ENCODE results near the gene HOXA6.

Gene HOXA6

DNA sequence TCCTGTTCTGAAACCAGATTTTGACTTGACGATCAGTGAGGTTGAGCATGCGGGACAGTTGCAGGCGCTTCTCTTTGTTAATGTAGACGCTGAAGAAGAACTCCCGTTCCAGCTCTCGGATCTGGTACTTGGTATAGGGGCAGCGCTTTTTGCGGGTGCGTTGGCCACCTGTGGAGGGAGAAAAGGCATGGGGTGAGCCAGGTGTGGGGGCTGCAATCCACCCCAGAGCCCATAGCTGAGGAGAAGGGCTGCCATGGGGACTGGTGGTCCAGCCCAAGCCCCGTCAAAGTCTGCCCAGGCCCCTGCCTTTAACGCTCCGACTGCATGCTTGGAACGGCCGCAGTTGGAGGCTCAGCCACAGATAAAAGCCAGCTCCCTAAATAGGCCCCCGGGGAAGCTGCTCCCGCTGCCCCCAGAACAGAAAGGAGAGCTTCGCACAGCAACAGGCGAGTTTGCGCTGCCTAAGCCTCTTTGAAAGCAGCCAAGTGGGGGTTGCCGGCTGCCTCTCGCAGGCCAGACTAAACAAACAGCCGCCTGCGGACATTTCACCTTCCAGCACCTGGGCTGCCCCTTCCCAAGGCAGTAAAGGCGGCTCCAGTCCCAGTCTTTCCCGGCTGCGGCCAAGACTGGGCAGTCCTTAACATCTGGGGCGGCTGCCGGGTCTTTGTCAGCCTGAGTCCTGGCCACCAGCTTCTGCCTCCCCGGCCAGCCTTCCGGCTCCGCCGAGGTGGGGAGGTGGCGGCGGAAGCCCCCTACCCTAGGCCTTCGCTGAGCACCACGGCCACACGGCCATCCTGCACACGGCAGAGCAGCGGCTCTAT is 35.5 kb upstream of the HOXA6 start:
- H3K27ac ChIP-seq (ENCODE audit: low read length): no peak overlapping the region
- H3K9me3 ChIP-seq (ENCODE audit: control insufficient read depth in 1 of 2, low read length in 2 of 2): peaks cover 0 to 8% of the 10 kb centered on the region in 2 donors
- H3K27me3 ChIP-seq (ENCODE audit: low read depth, low read length): peaks cover 93% of the 10 kb centered on the region
- H3K4me3 ChIP-seq (ENCODE audit: low read depth in 1 of 2, low read length in 2 of 2): no peak overlapping the region
- H3K36me3 ChIP-seq (ENCODE audit: control insufficient read depth in 1 of 2, insufficient read depth in 2 of 2, low read length in 2 of 2): no peaks in the 10 kb centered on the region
- H3K4me1 ChIP-seq (ENCODE audit: control insufficient read depth in 1 of 2, insufficient read depth in 2 of 2, low read length in 2 of 2): peaks cover 4 to 42% of the 10 kb centered on the region in 2 donors

DNA sequence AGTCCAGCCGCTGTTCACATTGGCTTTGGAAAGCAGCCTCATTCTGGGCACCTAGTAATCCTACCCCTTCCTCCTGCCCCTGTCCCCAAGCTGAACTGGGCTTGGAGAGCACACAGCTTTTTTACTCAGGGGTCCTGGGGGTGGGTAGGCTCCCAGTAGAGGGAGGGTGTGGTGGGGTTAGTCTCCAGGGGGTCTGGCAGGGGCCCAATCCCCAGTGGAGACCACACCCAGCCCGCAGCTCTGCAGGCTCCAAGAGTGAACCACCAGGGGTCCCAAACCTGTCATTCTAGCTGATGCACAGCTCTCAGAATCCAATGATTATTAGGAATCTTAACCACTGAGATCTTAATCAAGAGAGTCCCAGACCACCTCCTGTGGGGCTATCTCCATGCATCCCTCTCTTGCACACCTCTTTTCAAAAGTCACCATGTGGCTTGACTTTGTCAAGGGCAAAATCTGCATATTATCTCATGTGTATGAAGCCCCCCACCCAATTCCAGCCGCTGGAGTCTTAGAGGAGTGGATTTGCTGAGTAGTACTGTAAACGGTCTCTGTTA is 34.8 kb upstream of the HOXA6 start:
- Histone ChIP-seq H3K27ac (ENCODE audit: low read length) (no peak overlapping the region), H3K36me3 (ENCODE audit: control insufficient read depth in 1 of 2, insufficient read depth in 2 of 2, low read length in 2 of 2) (no peaks in the 10 kb centered on the region), H3K9me3 (ENCODE audit: control insufficient read depth in 1 of 2, low read length in 2 of 2) (peaks cover 0 to 8% of the 10 kb centered on the region in 2 donors), H3K4me3 (ENCODE audit: low read depth in 1 of 2, low read length in 2 of 2) (no peak overlapping the region), H3K27me3 (ENCODE audit: low read depth, low read length) (peaks cover 93% of the 10 kb centered on the region), H3K4me1 (ENCODE audit: control insufficient read depth in 1 of 2, insufficient read depth in 2 of 2, low read length in 2 of 2) (peaks cover 4 to 36% of the 10 kb centered on the region in 2 donors)

DNA sequence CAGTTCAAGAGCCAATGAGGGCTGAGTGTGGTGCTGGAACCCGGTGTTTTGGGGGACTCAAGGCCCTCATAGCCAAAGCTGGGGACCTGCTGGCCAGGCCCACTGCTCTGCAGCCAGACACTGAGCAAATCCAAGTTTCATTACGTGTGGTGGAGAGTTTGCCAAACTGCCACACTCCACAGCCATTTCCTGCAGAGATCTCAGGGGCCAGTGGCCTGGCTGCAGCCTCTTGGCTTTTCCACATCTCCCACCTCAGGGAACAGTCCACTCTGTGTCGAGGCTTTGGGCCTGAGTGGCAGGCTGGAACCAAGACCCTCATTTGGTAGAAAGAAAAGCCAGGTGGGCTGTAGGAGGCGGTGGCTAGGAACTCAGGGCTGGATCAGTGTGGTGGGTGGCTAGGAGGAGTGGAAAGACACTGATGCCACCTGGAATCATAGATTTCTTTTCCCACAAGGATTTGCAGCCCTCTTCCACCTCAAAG is 34.3 kb upstream of the HOXA6 start:
- Histone ChIP-seq H3K4me3 (ENCODE audit: low read depth in 1 of 2, low read length in 2 of 2) (no peak overlapping the region), H3K9me3 (ENCODE audit: control insufficient read depth in 1 of 2, low read length in 2 of 2) (peaks cover 0 to 5% of the 10 kb centered on the region in 2 donors), H3K4me1 (ENCODE audit: control insufficient read depth in 1 of 2, insufficient read depth in 2 of 2, low read length in 2 of 2) (peaks cover 4 to 36% of the 10 kb centered on the region in 2 donors), H3K36me3 (ENCODE audit: control insufficient read depth in 1 of 2, insufficient read depth in 2 of 2, low read length in 2 of 2) (no peaks in the 10 kb centered on the region), H3K27me3 (ENCODE audit: low read depth, low read length) (peaks cover 92% of the 10 kb centered on the region), H3K27ac (ENCODE audit: low read length) (no peak overlapping the region)

DNA sequence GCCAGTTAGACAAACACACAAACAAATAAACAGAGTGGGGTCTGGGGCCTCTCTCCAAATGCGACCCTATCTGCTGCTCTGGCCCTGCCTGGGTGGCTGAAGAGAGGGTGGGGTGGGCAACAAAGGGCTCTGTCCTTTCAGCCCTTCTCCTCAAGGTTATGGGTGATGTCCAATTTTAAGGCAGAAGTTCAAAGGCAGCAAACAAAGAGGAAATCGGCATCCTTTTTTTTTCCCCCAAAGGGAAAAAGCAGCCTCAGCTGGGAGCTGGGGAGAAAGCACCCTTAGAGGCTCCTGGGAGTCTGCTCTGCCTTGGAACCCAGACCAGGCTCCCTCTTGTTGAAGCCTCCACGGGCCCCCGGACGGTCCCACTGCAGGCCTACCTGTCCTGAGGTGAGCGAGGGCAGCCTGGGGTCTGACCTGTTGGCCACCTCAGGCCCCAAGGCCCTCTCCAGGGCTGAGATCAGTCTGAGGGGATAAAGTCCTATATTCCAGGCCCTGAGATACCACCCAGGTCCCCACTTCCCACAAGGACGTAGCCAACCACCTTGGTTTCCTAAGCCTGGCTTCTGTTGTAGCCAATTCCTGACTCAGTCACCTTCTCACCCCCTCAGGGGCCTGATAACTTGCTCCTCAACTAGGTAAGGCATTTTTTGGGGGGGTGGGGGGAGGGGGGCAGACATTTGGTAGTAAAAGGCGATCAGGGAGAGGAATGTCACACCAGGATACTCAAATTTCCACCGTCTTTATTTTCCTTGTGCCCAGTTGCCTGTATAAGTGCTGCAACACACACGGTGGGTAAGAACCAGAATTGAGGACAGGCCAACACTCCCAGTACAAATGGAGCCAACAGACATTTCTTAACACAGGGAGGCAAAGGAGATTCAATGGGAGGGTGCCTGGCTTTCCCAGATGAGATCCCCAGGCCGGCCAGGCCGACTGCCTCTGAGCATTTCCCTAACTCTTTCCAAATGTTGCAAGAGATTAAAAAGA is 33.2 kb upstream of the HOXA6 start:
- no peak overlapping the region for H3K4me3 ChIP-seq (ENCODE audit: low read depth in 1 of 2, low read length in 2 of 2)

GRCh38 chr7:27179503-27180430 is 32.2 kb upstream of the HOXA6 start:
- no peaks in the 10 kb centered on the region for H3K9me3 ChIP-seq (ENCODE audit: control insufficient read depth in 1 of 2, low read length in 2 of 2)
- no peaks in the 10 kb centered on the region for H3K36me3 ChIP-seq (ENCODE audit: control insufficient read depth in 1 of 2, insufficient read depth in 2 of 2, low read length in 2 of 2)
- H3K4me3 ChIP-seq (ENCODE audit: low read depth in 1 of 2, low read length in 2 of 2): peak overlapping the region; percentile 7 to 33
- H3K27me3 ChIP-seq (ENCODE audit: low read depth, low read length): peaks cover 92% of the 10 kb centered on the region
- peaks cover 4 to 33% of the 10 kb centered on the region in 2 donors for H3K4me1 ChIP-seq (ENCODE audit: control insufficient read depth in 1 of 2, insufficient read depth in 2 of 2, low read length in 2 of 2)
- H3K27ac ChIP-seq (ENCODE audit: low read length): no peak overlapping the region

More for the DNA sequence above, 33.2 kb upstream of the HOXA6 start:
- peaks cover 92% of the 10 kb centered on the region for H3K27me3 ChIP-seq (ENCODE audit: low read depth, low read length)
- H3K9me3 ChIP-seq (ENCODE audit: control insufficient read depth in 1 of 2, low read length in 2 of 2): no peaks in the 10 kb centered on the region
- peaks cover 4 to 36% of the 10 kb centered on the region in 2 donors for H3K4me1 ChIP-seq (ENCODE audit: control insufficient read depth in 1 of 2, insufficient read depth in 2 of 2, low read length in 2 of 2)
- H3K27ac ChIP-seq (ENCODE audit: low read length): no peak overlapping the region
- H3K36me3 ChIP-seq (ENCODE audit: control insufficient read depth in 1 of 2, insufficient read depth in 2 of 2, low read length in 2 of 2): no peaks in the 10 kb centered on the region

DNA sequence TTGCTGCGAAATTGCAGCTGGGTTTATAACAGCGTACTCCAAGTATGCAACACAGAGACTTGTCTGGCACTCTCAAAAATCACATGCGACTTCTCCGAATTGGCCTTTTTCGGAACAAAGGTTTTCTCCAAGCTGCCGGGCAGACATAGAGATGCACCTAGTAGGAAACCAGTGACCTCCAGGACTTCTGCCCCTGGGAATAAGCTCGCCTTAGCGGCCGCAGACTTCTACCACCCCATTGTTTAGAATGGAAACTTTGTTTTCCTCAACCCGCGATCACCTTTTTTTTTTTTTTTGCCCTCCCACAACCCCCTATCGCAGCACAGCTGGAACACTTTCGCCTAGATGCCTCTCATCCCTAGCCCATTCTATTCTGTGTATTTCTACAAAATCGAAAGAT is 31.5 kb upstream of the HOXA6 start:
- Histone ChIP-seq H3K27ac (ENCODE audit: low read length) (no peak overlapping the region), H3K36me3 (ENCODE audit: control insufficient read depth in 1 of 2, insufficient read depth in 2 of 2, low read length in 2 of 2) (no peaks in the 10 kb centered on the region), H3K9me3 (ENCODE audit: control insufficient read depth in 1 of 2, low read length in 2 of 2) (no peaks in the 10 kb centered on the region), H3K27me3 (ENCODE audit: low read depth, low read length) (peaks cover 95% of the 10 kb centered on the region), H3K4me3 (ENCODE audit: low read depth in 1 of 2, low read length in 2 of 2) (no peak overlapping the region), H3K4me1 (ENCODE audit: control insufficient read depth in 1 of 2, insufficient read depth in 2 of 2, low read length in 2 of 2) (peaks cover 4 to 33% of the 10 kb centered on the region in 2 donors)

DNA sequence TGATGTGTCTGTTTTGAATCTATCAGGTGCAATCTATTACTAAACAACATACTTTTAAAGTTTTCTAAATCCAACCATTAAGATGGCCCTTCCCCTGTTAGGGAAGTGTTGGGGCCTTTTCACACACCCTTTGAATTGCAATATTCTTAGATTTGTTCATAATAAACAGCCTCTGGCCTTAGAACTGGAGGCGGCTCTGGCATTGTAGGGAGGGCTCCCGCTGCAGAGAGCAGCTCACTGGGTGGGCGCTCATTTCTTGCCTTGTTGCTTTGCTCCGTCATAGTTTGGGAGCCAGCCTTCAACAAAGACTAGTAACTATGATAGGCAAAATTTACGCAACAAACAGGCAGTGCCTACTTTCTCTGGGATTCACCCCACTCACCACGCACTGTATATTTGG is 30.8 kb upstream of the HOXA6 start:
- Histone ChIP-seq H3K4me1 (ENCODE audit: control insufficient read depth in 1 of 2, insufficient read depth in 2 of 2, low read length in 2 of 2) (peaks cover 4 to 33% of the 10 kb centered on the region in 2 donors), H3K27me3 (ENCODE audit: low read depth, low read length) (peaks cover 93% of the 10 kb centered on the region), H3K9me3 (ENCODE audit: control insufficient read depth in 1 of 2, low read length in 2 of 2) (no peaks in the 10 kb centered on the region), H3K36me3 (ENCODE audit: control insufficient read depth in 1 of 2, insufficient read depth in 2 of 2, low read length in 2 of 2) (no peaks in the 10 kb centered on the region), H3K4me3 (ENCODE audit: low read depth in 1 of 2, low read length in 2 of 2) (no peak overlapping the region), H3K27ac (ENCODE audit: low read length) (no peak overlapping the region)

DNA sequence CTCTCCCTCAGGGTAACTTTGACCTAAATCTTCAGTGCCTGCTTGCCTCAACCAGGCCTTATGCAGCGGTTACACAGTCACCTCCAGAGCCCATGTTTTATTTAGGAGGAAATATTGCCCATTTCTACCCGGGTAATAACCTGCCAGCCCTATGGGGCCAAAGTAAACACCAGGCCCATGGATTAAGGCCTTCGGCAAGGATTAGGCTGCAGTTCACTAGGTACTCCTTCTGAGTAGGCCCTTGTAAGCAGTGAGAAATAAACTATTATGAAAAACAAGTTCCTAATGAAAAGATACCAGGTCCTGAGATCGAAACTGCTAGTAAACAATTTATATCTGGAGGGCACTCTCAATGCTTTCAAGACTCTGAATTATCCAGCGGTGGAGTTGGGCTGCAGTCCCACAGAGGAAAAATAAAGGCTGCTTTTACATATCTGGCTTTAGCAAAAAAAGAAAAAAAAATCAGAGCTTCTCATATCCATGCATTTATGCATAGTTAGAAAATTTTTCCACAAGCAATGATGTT is 30.3 kb upstream of the HOXA6 start:
- H3K27me3 ChIP-seq (ENCODE audit: low read depth, low read length): peaks cover 93% of the 10 kb centered on the region
- peaks cover 4 to 33% of the 10 kb centered on the region in 2 donors for H3K4me1 ChIP-seq (ENCODE audit: control insufficient read depth in 1 of 2, insufficient read depth in 2 of 2, low read length in 2 of 2)
- H3K4me3 ChIP-seq (ENCODE audit: low read depth in 1 of 2, low read length in 2 of 2): no peak overlapping the region
- H3K27ac ChIP-seq (ENCODE audit: low read length): no peak overlapping the region
- H3K9me3 ChIP-seq (ENCODE audit: control insufficient read depth in 1 of 2, low read length in 2 of 2): no peaks in the 10 kb centered on the region
- H3K36me3 ChIP-seq (ENCODE audit: control insufficient read depth in 1 of 2, insufficient read depth in 2 of 2, low read length in 2 of 2): no peaks in the 10 kb centered on the region

DNA sequence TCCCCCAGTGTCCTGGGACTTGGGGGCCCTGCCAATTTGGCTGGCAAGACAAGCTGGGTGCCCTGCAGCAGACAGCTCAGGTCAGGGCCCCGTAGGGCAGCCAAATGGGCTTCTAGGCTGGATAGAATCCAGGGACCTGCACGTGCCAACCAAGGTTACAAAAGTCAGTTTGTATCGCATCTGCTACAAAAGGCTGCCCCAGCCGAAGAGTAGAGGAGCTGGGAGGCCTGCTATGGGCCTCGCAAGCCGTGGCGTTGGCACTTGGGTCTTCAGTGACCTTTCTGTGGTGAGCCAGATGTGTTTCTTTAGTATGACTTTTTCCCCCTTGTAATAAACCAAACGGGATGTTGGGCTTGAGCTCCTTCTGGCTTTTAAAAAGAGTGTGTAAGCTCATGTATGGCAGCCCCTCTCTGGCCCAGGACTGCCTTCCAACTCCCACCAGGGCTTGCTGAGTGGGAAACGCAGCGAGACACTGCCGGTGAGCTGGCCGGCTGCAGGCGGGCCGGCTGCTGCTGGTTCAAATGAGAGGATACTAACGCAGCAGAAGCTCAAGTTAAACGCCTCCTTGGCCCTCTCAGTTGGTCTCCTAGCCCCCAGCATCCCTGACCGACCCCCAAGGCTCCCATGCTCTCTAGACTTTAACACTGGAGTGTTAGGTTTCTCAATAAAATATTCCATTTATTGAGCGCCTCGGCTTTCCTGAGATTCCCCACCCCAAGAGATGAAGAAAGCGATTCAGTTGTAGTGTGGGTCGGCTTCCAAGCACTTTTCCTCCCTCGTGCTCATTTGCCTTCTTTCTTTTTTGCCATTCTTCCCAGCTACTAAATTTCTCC is 29.6 kb upstream of the HOXA6 start:
- Histone ChIP-seq H3K9me3 (ENCODE audit: control insufficient read depth in 1 of 2, low read length in 2 of 2) (no peaks in the 10 kb centered on the region), H3K27me3 (ENCODE audit: low read depth, low read length) (peaks cover 93% of the 10 kb centered on the region), H3K4me3 (ENCODE audit: low read depth in 1 of 2, low read length in 2 of 2) (no peak overlapping the region), H3K27ac (ENCODE audit: low read length) (no peak overlapping the region), H3K4me1 (ENCODE audit: control insufficient read depth in 1 of 2, insufficient read depth in 2 of 2, low read length in 2 of 2) (peaks cover 4 to 35% of the 10 kb centered on the region in 2 donors), H3K36me3 (ENCODE audit: control insufficient read depth in 1 of 2, insufficient read depth in 2 of 2, low read length in 2 of 2) (no peaks in the 10 kb centered on the region)

- Histone ChIP-seq H3K27ac (ENCODE audit: low read length) (no peak overlapping the region), H3K4me3 (ENCODE audit: low read depth in 1 of 2, low read length in 2 of 2) (no peak overlapping the region), H3K36me3 (ENCODE audit: control insufficient read depth in 1 of 2, insufficient read depth in 2 of 2, low read length in 2 of 2) (no peaks in the 10 kb centered on the region), H3K27me3 (ENCODE audit: low read depth, low read length) (peaks cover 94% of the 10 kb centered on the region), H3K9me3 (ENCODE audit: control insufficient read depth in 1 of 2, low read length in 2 of 2) (no peaks in the 10 kb centered on the region), H3K4me1 (ENCODE audit: control insufficient read depth in 1 of 2, insufficient read depth in 2 of 2, low read length in 2 of 2) (peaks cover 4 to 35% of the 10 kb centered on the region in 2 donors)
Measured at GRCh38 chr7:27176524-27176845, 28.9 kb upstream of the HOXA6 start.
